HG03064 (cell line): Measurements from ENCODE around the gene LCE1A.

Experiments
- ATAC-seq: cut with Tn5 transposase; IDR thresholded peaks from one replicate; pipeline ENCODE4 v1.9.1; 2021; ENCODE audit warnings: low read depth; ENCODE audit not compliant: unreplicated experiment

LCE1A gene

GRCh38 chr1:152827173-152827572 is at the start of gene LCE1A:
TSS of gene LCE1A (plus strand) at chr1:152827473. CDS start at chr1:152827473, 0 bp downstream.
- no peak for ATAC-seq

- no peak for ATAC-seq
These were observed 49.6 kb upstream of the LCE1A start for GRCh38 chr1:152777510-152778137.

- no peak for ATAC-seq
These were observed 44.2 kb upstream of the LCE1A start for GRCh38 chr1:152783095-152783494.

GRCh38 chr1:152786077-152786476 is 41.2 kb upstream of the LCE1A start, which contains the start of gene LCE1E:
TSS of gene LCE1E (plus strand) at chr1:152786257. CDS start at chr1:152787300, 1,043 bp downstream.
- ATAC-seq, result no peak

GRCh38 chr1:152795686-152796085 is 31.6 kb upstream of the LCE1A start:
- no peak for ATAC-seq

- ATAC-seq, result no peak
These were observed 30.9 kb upstream of the LCE1A start, which contains the start of gene LCE1D for GRCh38 chr1:152796421-152796820. TSS of gene LCE1D (plus strand) at chr1:152796721. CDS start at chr1:152797795, 1,074 bp downstream.

GRCh38 chr1:152801333-152801732 is 25.9 kb upstream of the LCE1A start:
- ATAC-seq, result no peak

- no peak for ATAC-seq
These were observed 20.7 kb upstream of the LCE1A start, which contains the start of gene LCE1C for GRCh38 chr1:152806576-152806975. TSS of gene LCE1C (minus strand) at chr1:152806651. CDS start at chr1:152805478, 1,173 bp downstream.

GRCh38 chr1:152811050-152811449 is 16.2 kb upstream of the LCE1A start:
- no peak for ATAC-seq

GRCh38 chr1:152811671-152812070 is 15.6 kb upstream of the LCE1A start, which contains the start of gene LCE1B:
TSS of gene LCE1B (plus strand) at chr1:152811971. CDS start at chr1:152812447, 476 bp downstream.
- no peak for ATAC-seq

GRCh38 chr1:152817309-152817708 is 10.0 kb upstream of the LCE1A start:
- ATAC-seq, result no peak

GRCh38 chr1:152823294-152823693 is 4.0 kb upstream of the LCE1A start:
- ATAC-seq, result no peak

- ATAC-seq, result no peak
These were observed 2.3 kb upstream of the LCE1A start for GRCh38 chr1:152824964-152825363.

- ATAC-seq, result no peak
These were observed 9.6 kb downstream of the LCE1A start for GRCh38 chr1:152836870-152837269.

- ATAC-seq, result no peak
These were observed 15.3 kb downstream of the LCE1A start, which contains the start of gene LCE6A for GRCh38 chr1:152842556-152842955. TSS of gene LCE6A (plus strand) at chr1:152842856. CDS start at chr1:152843521, 665 bp downstream.

GRCh38 chr1:152855661-152856060 is 28.4 kb downstream of the LCE1A start:
- no peak for ATAC-seq

GRCh38 chr1:152858062-152858461 is 30.8 kb downstream of the LCE1A start:
- no peak for ATAC-seq

- no peak for ATAC-seq
These were observed 32.4 kb downstream of the LCE1A start, which contains the start of gene LCE7A for GRCh38 chr1:152859696-152860095. TSS of gene LCE7A (plus strand) at chr1:152859996. CDS start at chr1:152860698, 702 bp downstream.

- ATAC-seq, result no peak
These were observed 32.9 kb downstream of the LCE1A start for GRCh38 chr1:152860129-152860528.

GRCh38 chr1:152861374-152861773 is 34.1 kb downstream of the LCE1A start:
- ATAC-seq, result no peak

GRCh38 chr1:152864443-152864842 is 37.2 kb downstream of the LCE1A start:
- ATAC-seq, result no peak

GRCh38 chr1:152866321-152866720 is 39.0 kb downstream of the LCE1A start:
- ATAC-seq, result no peak
